NCI-H2196 treated with DMSO at 0.1 percent for 48 hours (cell line): Measurements from ENCODE around the gene PCDHGC5.

Experiments used
- DNase-seq: peaks from one replicate; lab custom pipeline; 2025; ENCODE audit not compliant: unreplicated experiment; lab: John Stamatoyannopoulos, UW

The PCDHGC5 gene

DNA sequence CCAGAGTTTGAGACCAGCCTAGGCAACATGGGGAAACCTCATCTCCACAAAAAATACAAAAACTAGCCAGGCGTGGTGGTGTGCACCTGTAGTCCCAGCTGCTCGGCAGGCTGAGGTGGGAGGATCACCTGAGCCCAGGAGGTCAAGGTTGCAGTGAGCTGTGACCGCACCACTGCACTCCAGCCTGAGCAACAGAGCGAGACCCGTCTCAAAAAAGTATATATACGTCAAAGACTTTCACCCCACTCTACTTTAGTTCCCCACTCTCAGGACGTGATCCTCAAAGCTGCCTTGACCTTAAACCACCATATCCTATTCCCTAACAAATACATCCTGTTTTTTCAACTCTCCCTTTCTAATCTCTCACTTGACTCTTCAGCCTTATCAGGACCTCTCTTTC is 41.0 kb downstream of the PCDHGC5 start:
- no peak for DNase-seq

- no peak for DNase-seq
These were observed 43.8 kb downstream of the PCDHGC5 start for GRCh38 chr5:141532726-141533125.

DNA sequence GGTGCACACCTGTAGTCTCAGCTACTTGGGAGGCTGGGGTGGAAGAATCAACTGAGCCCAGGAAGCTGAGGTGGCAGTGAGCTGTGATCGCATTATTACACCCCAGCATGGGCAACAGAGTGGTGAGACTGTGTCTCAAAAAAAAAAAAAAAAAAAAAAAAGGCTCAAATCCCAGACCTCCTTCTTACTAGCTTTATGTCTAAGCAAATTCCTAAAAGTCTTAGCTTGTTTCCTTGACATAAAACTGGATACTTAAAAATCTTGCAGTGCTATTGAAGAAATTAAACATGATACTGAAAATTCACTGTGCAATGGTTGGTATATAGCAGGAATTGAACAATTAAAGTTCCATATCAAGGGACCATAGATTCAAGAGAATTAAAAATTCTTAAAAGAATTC is 45.0 kb downstream of the PCDHGC5 start:
- no peak for DNase-seq

- no peak for DNase-seq
These were observed 45.8 kb downstream of the PCDHGC5 start for GRCh38 chr5:141534492-141535213.
